Osteoblast (primary cell): Measurements from ENCODE around the gene CBLN4. TPM values are rescaled to one million over a fixed set of nuclear protein-coding genes. Genes with fewer than 3 reads are reported as not detected.

Experiments
- DNase-seq: peaks from one replicate; pipeline ENCODE4 v3.0.0; 2011; ENCODE audit warnings: low spot score, mixed read lengths; ENCODE audit not compliant: insufficient read length; ENCODE audit errors: missing footprints
- H2AFZ ChIP-seq: 2 replicates; pipeline ENCODE4 v1.6.0; 2011; ENCODE audit warnings: mild to moderate bottlenecking, low read length
- H3K27ac ChIP-seq: 2 replicates; pipeline ENCODE4 v1.5.1; 2011; ENCODE audit warnings: mild to moderate bottlenecking, low read depth, low read length, moderate library complexity
- H3K27me3 ChIP-seq: 2 replicates; pipeline ENCODE4 v1.6.0; 2012; ENCODE audit warnings: mild to moderate bottlenecking, control low read depth, inconsistent platforms, low read length, moderate library complexity; ENCODE audit not compliant: insufficient read depth
- H3K36me3 ChIP-seq: 2 replicates; pipeline ENCODE4 v1.5.1; 2011; ENCODE audit warnings: mild to moderate bottlenecking, low read length, control low read depth, moderate library complexity; ENCODE audit not compliant: insufficient read depth
- H3K4me1 ChIP-seq: 2 replicates; pipeline ENCODE4 v1.5.1; 2011; ENCODE audit warnings: mild to moderate bottlenecking, low read length, control low read depth, moderate library complexity; ENCODE audit not compliant: insufficient read depth
- H3K4me2 ChIP-seq: 2 replicates; pipeline ENCODE4 v1.6.0; 2011; ENCODE audit warnings: mild to moderate bottlenecking, low read length; ENCODE audit not compliant: insufficient read depth
- H3K4me3 ChIP-seq: fragments of 200-600 bp; sonication (generic); 3 replicates; pipeline ENCODE4 v1.5.1; 2012; ENCODE audit warnings: mild to moderate bottlenecking, low read length, inconsistent platforms; ENCODE audit not compliant: insufficient read depth
- H3K79me2 ChIP-seq: 2 replicates; pipeline ENCODE4 v1.6.0; 2012; ENCODE audit warnings: mild to moderate bottlenecking, low read length, control low read depth, inconsistent platforms; ENCODE audit not compliant: insufficient read depth
- H3K9me3 ChIP-seq: 2 replicates; pipeline ENCODE4 v1.5.1; 2011; ENCODE audit warnings: low read depth, low read length, control low read depth
- H4K20me1 ChIP-seq: 2 replicates; pipeline ENCODE4 v1.6.0; 2012; ENCODE audit warnings: mild to moderate bottlenecking, low read length, control low read depth; ENCODE audit not compliant: insufficient read depth
- CTCF ChIP-seq: IDR thresholded peaks from 2 replicates; pipeline ENCODE4 v1.5.1; 2011; ENCODE audit warnings: mild to moderate bottlenecking, low read depth, low read length, moderate library complexity; ENCODE audit errors: extremely low read depth
- total RNA-seq: library from RNA; depleted of rRNA; stranded (reverse); fragments of >200 nt; gene quantifications from 2 replicates; pipeline ENCODE4 v1.2.3, GENCODE V29; 2012

CBLN4 gene
- total RNA-seq, 1 donor: not detected

DNA sequence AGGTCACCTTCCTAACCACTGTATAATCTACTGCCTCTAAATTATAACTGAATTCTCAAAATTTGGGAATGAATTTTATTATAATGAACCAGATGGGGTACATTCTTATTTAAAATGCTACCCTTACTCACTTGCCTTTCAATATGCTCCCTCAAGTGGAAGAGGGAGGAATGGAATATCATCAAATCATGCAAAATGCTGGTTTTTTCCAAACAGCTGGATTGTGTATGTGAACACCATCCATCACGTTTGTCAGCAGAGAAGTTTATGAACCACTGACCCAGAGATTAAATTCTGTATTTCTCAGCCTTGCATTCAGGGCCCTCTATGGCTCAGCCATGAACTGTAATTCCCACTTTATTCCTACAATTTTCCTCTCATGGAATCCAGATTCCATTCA is 40.5 kb downstream of the CBLN4 start:
- no peaks in the 10 kb centered on the region for H4K20me1 ChIP-seq
- H3K9me3 ChIP-seq: peaks cover 4% of the 10 kb centered on the region
- no peak overlapping the region for H3K4me3 ChIP-seq
- H3K27me3 ChIP-seq: no peaks in the 10 kb centered on the region
- no peaks in the 10 kb centered on the region for H3K4me1 ChIP-seq
- no peaks in the 10 kb centered on the region for H3K79me2 ChIP-seq
- no peak overlapping the region for H3K4me2 ChIP-seq
- H2AFZ ChIP-seq: no peak overlapping the region
- no peak overlapping the region for H3K27ac ChIP-seq
- DNase-seq: no peak
- no peak for TF ChIP-seq CTCF
- H3K36me3 ChIP-seq: no peaks in the 10 kb centered on the region

DNA sequence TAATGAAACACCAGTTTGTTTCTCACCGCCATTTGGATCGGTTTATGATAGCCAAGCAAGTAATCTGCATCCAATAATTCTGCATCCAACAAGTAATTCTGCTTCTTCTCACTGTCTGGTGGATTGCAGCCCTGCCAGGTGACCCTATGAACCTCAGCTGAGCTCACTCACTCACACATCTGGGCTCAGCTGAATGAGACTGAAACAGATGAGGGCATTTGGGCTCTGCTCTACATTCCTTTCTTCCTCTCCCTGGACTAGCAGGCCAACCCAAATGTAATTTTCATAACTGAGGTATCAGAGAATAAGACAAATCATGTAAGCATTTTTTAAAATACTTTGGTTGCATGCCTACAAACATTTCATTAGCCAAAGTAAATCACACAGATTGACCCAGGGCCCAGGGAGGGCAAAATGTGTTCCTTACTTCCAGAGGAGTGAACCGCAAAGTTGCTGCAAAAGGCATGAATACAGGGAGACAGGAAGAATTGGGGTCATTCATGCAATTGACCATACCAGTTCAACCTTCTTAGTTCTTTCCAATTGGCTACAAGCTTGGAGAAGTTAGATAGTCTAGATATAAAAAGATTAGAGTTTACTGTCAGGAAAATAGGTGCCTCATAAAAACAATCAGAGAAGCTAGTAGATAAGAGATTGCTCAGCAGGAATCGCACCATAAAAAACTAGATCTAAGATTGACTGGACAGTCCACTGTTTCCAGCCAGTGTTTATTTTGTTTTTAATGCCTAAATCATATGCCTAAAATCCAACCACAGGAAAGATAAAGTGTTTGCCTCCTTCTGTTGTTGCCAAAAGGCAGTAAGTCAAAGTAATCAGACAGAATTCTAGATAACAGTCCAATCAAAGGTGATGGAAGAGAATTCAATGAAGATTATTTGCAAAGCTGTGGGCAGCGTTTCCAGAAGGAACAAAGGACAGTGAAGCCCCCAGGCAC is 43.7 kb downstream of the CBLN4 start:
- H3K79me2 ChIP-seq: no peaks in the 10 kb centered on the region
- no peak overlapping the region for H3K4me3 ChIP-seq
- TF ChIP-seq CTCF: no peak
- DNase-seq: no peak
- H3K27ac ChIP-seq: no peak overlapping the region
- H2AFZ ChIP-seq: no peak overlapping the region
- peaks cover 4% of the 10 kb centered on the region for H3K9me3 ChIP-seq
- no peaks in the 10 kb centered on the region for H3K36me3 ChIP-seq
- H4K20me1 ChIP-seq: no peaks in the 10 kb centered on the region
- no peaks in the 10 kb centered on the region for H3K4me1 ChIP-seq
- no peak overlapping the region for H3K4me2 ChIP-seq
- H3K27me3 ChIP-seq: no peaks in the 10 kb centered on the region

- H3K36me3 ChIP-seq: no peaks in the 10 kb centered on the region
- H4K20me1 ChIP-seq: no peaks in the 10 kb centered on the region
- TF ChIP-seq CTCF: no peak
- H3K79me2 ChIP-seq: no peaks in the 10 kb centered on the region
- peaks cover 7% of the 10 kb centered on the region for H3K9me3 ChIP-seq
- H2AFZ ChIP-seq: no peak overlapping the region
- no peak overlapping the region for H3K4me3 ChIP-seq
- no peaks in the 10 kb centered on the region for H3K27me3 ChIP-seq
- no peak overlapping the region for H3K27ac ChIP-seq
- DNase-seq: no peak
- no peaks in the 10 kb centered on the region for H3K4me1 ChIP-seq
- no peak overlapping the region for H3K4me2 ChIP-seq
Measured at GRCh38 chr20:55953201-55953600, 52.1 kb downstream of the CBLN4 start.

GRCh38 chr20:55947701-55948100 is 57.6 kb downstream of the CBLN4 start:
- H2AFZ ChIP-seq: no peak overlapping the region
- H3K9me3 ChIP-seq: no peaks in the 10 kb centered on the region
- H3K27ac ChIP-seq: no peak overlapping the region
- no peaks in the 10 kb centered on the region for H4K20me1 ChIP-seq
- H3K79me2 ChIP-seq: no peaks in the 10 kb centered on the region
- no peak overlapping the region for H3K4me3 ChIP-seq
- DNase-seq: no peak
- no peaks in the 10 kb centered on the region for H3K27me3 ChIP-seq
- no peak for TF ChIP-seq CTCF
- no peaks in the 10 kb centered on the region for H3K4me1 ChIP-seq
- no peak overlapping the region for H3K4me2 ChIP-seq
- H3K36me3 ChIP-seq: no peaks in the 10 kb centered on the region
